Right lobe of liver (tissue), 4 donors: ENCODE data around the gene BAHCC1.

Experiments
- CTCF ChIP-seq, 4 donors: fragments of 200-600 bp in 3 of 4; fragments of 450-650 bp in 1 of 4; IDR thresholded peaks; one replicate each; pipeline versions ENCODE4 v1.5.1 to v1.8.0; 2016 to 2022; ENCODE audit warnings: antibody characterized with exemption in 4 of 4, mild to moderate bottlenecking in 2 of 4
- POLR2A ChIP-seq: fragments of 450-650 bp; IDR thresholded peaks from one replicate; pipeline ENCODE4 v1.6.1; 2017; ENCODE audit warnings: antibody characterized with exemption, mild to moderate bottlenecking
- donor health status: DM: no; HTN: no; CAD: no.
- donor health status: DM: no; HTN: no; CAD: no.
- donor health status: DM: no; HTN: yes; CAD: no.

- TF ChIP-seq CTCF (IDR thresholded peaks at IDR 0.05) (no peak), POLR2A (no peak)
Measured at GRCh38 chr17:81386141-81386645, 9.1 kb upstream of the BAHCC1 start.
